SK-N-SH (cell line): ENCODE measurements around the gene SYNM. TPM values are rescaled to one million over a fixed set of nuclear protein-coding genes. Genes with fewer than 3 reads are reported as not detected.

Experiments used
- CTCF ChIA-PET: fragments of 300-600, 350-600 bp; formaldehyde crosslinking; extraction: SDS; loops from one replicate; lab custom pipeline; 2021; lab: Yijun Ruan, JAX
- POLR2A ChIA-PET: fragments of 350-600 bp; sonication (Branson Sonifier 250); formaldehyde crosslinking; extraction: SDS; loops from one replicate; lab custom pipeline; 2020; ENCODE audit warnings: antibody characterized with exemption, inconsistent platforms; lab: Yijun Ruan, JAX
- DNase-seq: peaks from one replicate; pipeline ENCODE4 v3.0.0; 2012
- H2AFZ ChIP-seq: fragments of 200-600 bp; sonication (generic); 2 replicates; pipeline ENCODE4 v1.8.1; 2016; ENCODE audit warnings: antibody characterized with exemption, mild to moderate bottlenecking, low read depth
- H3F3A ChIP-seq: fragments of 200-600 bp; sonication (generic); replicated peaks from 2 replicates; pipeline ENCODE3; 2016; ENCODE audit warnings: antibody characterized with exemption, mild to moderate bottlenecking; ENCODE audit not compliant: insufficient read depth
- H3K27ac ChIP-seq, 2 experiments: fragments of 200-500 bp in 1 of 2; fragments of 200-600 bp in 1 of 2; sonication (Bioruptor generic) in 1 of 2; sonication (generic), shearing (Covaris generic) in 1 of 2; 2 replicates each; pipeline versions ENCODE4 v1.5.1 to v1.6.1; 2014 to 2016; ENCODE audit warnings: low read depth in 2 of 2, inconsistent platforms in 1 of 2, low read length in 1 of 2, mild to moderate bottlenecking in 1 of 2, mixed read lengths in 1 of 2
- H3K27me3 ChIP-seq: fragments of 200-600 bp; sonication (generic), shearing (Covaris generic); 2 replicates; pipeline ENCODE4 v1.6.1; 2016; ENCODE audit warnings: mixed run types; ENCODE audit not compliant: insufficient read depth
- H3K36me3 ChIP-seq, 2 experiments: fragments of 200-500 bp in 1 of 2; fragments of 200-600 bp in 1 of 2; sonication (Bioruptor generic) in 1 of 2; sonication (generic) in 1 of 2; replicated peaks in 1 of 2; 2 replicates each; pipeline versions ENCODE3 to v1.5.1; 2014 to 2016; ENCODE audit warnings: low read length in 1 of 2, mild to moderate bottlenecking in 1 of 2; ENCODE audit not compliant: insufficient read depth in 2 of 2, control insufficient read depth in 1 of 2
- H3K4me1 ChIP-seq, 2 experiments: fragments of 200-500 bp in 1 of 2; fragments of 200-600 bp in 1 of 2; sonication (Bioruptor generic) in 1 of 2; sonication (generic), shearing (Covaris generic) in 1 of 2; 2 replicates each; pipeline versions ENCODE4 v1.5.1 to v1.6.1; 2014 to 2016; ENCODE audit warnings: low read depth in 1 of 2, low read length in 1 of 2, mixed run types in 1 of 2; ENCODE audit not compliant: insufficient read depth in 2 of 2, control insufficient read depth in 1 of 2
- H3K4me2 ChIP-seq: fragments of 200-600 bp; sonication (generic), shearing (Covaris generic); 2 replicates; pipeline ENCODE4 v1.6.1; 2017; ENCODE audit warnings: mixed run types
- H3K4me3 ChIP-seq, 2 experiments: fragments of 200-500 bp in 1 of 2; fragments of 200-600 bp in 1 of 2; sonication (Bioruptor generic) in 1 of 2; sonication (generic), shearing (Covaris generic) in 1 of 2; 2 replicates each; pipeline versions ENCODE4 v1.5.1 to v1.8.1; 2014 to 2016; ENCODE audit warnings: low read depth in 2 of 2, inconsistent platforms in 1 of 2, low read length in 1 of 2, mild to moderate bottlenecking in 1 of 2, mixed read lengths in 1 of 2, moderate library complexity in 1 of 2
- H3K79me2 ChIP-seq: fragments of 200-600 bp; sonication (generic); 2 replicates; pipeline ENCODE4 v1.8.1; 2017; ENCODE audit warnings: mild to moderate bottlenecking; ENCODE audit not compliant: insufficient read depth
- H3K9ac ChIP-seq: fragments of 200-600 bp; sonication (generic); 2 replicates; pipeline ENCODE4 v1.6.1; 2017; ENCODE audit warnings: mixed run types
- H3K9me2 ChIP-seq: fragments of 200-600 bp; sonication (generic); 2 replicates; pipeline ENCODE4 v1.6.1; 2017; ENCODE audit warnings: mixed run types
- H3K9me3 ChIP-seq: fragments of 200-600 bp; sonication (generic); 2 replicates; pipeline ENCODE4 v1.6.1; 2017; ENCODE audit warnings: mixed run types, mild to moderate bottlenecking, moderate library complexity
- H4K20me1 ChIP-seq: fragments of 200-600 bp; sonication (generic); 2 replicates; pipeline ENCODE4 v1.6.1; 2017; ENCODE audit warnings: mild to moderate bottlenecking, mixed run types; ENCODE audit not compliant: insufficient read depth
- CHD2 ChIP-seq: fragments of 150-350 bp; IDR thresholded peaks from 2 replicates; pipeline ENCODE4 v1.6.1; 2018; ENCODE audit warnings: low read length; ENCODE audit not compliant: partially characterized antibody
- FOXJ3 ChIP-seq: sonication (generic); formaldehyde crosslinking; IDR thresholded peaks from 2 replicates; pipeline ENCODE4 v1.5.1; 2020; ENCODE audit warnings: mild to moderate bottlenecking, missing genetic modification reagents
- FOXM1 ChIP-seq: IDR thresholded peaks from 2 replicates; pipeline ENCODE4 v1.4.0; 2012; ENCODE audit warnings: low read depth, mild to moderate bottlenecking
- GATA2 ChIP-seq: sonication (generic); formaldehyde crosslinking; IDR thresholded peaks from 2 replicates; pipeline ENCODE4 v1.5.0; 2020; ENCODE audit warnings: mild to moderate bottlenecking, missing genetic modification reagents
- JUND ChIP-seq: IDR thresholded peaks from 2 replicates; pipeline ENCODE4 v1.4.0; 2012
- NFIC ChIP-seq: IDR thresholded peaks from 2 replicates; pipeline ENCODE4 v1.4.0; 2012; ENCODE audit warnings: borderline replicate concordance
- POLR2AphosphoS5 ChIP-seq: IDR thresholded peaks from 2 replicates; pipeline ENCODE4 v1.6.1; 2012; ENCODE audit warnings: low read depth, low read length
- RAD21 ChIP-seq: IDR thresholded peaks from 2 replicates; pipeline ENCODE4 v1.6.1; 2012; ENCODE audit warnings: mild to moderate bottlenecking, low read length
- RCOR1 ChIP-seq: fragments of 150-350 bp; IDR thresholded peaks from 2 replicates; pipeline ENCODE4 v1.6.1; 2017; ENCODE audit warnings: antibody characterized with exemption, low read length
- REST ChIP-seq: IDR thresholded peaks from 2 replicates; pipeline ENCODE4 v1.6.1; 2012; ENCODE audit warnings: mild to moderate bottlenecking, low read depth, low read length, moderate library complexity
- RFX5 ChIP-seq: IDR thresholded peaks from 2 replicates; pipeline ENCODE4 v1.6.1; 2012; ENCODE audit warnings: mild to moderate bottlenecking, improper control_type of control experiment, low read length
- SIN3A ChIP-seq: IDR thresholded peaks from 2 replicates; pipeline ENCODE4 v1.6.1; 2012; ENCODE audit warnings: low read depth, mild to moderate bottlenecking, low read length, moderate library complexity, borderline replicate concordance
- TCF12 ChIP-seq: IDR thresholded peaks from 2 replicates; pipeline ENCODE4 v1.4.0; 2012
- WGBS: methylation state at CpG from one replicate; pipeline ENCODE4 v1.1.6; 2017; ENCODE audit warnings: low lambda C conversion rate; 5-methylcytosine and 5-hydroxymethylcytosine counted together
- polyA plus RNA-seq, 3 experiments: library from polyadenylated mRNA; depleted of rRNA; stranded (reverse); fragments of >200 nt; gene quantifications; 2 replicates each; pipeline ENCODE4 v1.2.3, GENCODE V29; 2012
- TF ChIP-seq, protein P1 (sequence below): IDR thresholded peaks from 2 replicates; pipeline ENCODE4; 2012
- TF ChIP-seq, protein P2 (sequence below): fragments of 200-600 bp; sonication (generic); IDR thresholded peaks from 2 replicates; pipeline ENCODE4 v1.6.1; 2017; ENCODE audit warnings: antibody characterized with exemption, mild to moderate bottlenecking, moderate library complexity

The SYNM gene
- polyA plus RNA-seq, 1 of the 3 experiments (the other 2 are of a cell fraction): 5.0 TPM

- H3K79me2 ChIP-seq: no peaks in the 10 kb centered on the region
- H2AFZ ChIP-seq: no peak overlapping the region
- H3K9ac ChIP-seq: no peak overlapping the region
- no peaks in the 10 kb centered on the region for H3K9me2 ChIP-seq
- H3K4me2 ChIP-seq: no peak overlapping the region
- POLR2A ChIA-PET: no interaction called here
- no peaks in the 10 kb centered on the region for H3K4me1 ChIP-seq
- H3K4me3 ChIP-seq: no peak overlapping the region
- no peaks in the 10 kb centered on the region for H3K27me3 ChIP-seq
- no peaks in the 10 kb centered on the region for H4K20me1 ChIP-seq
- TF ChIP-seq TCF12: no peak
- no peak for TF ChIP-seq RAD21
- TF ChIP-seq, protein P1, sequence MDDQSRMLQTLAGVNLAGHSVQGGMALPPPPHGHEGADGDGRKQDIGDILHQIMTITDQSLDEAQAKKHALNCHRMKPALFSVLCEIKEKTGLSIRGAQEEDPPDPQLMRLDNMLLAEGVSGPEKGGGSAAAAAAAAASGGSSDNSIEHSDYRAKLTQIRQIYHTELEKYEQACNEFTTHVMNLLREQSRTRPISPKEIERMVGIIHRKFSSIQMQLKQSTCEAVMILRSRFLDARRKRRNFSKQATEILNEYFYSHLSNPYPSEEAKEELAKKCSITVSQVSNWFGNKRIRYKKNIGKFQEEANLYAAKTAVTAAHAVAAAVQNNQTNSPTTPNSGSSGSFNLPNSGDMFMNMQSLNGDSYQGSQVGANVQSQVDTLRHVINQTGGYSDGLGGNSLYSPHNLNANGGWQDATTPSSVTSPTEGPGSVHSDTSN: no peak
- TF ChIP-seq GATA2 (CRISPR knock-in tag): no peak
- TF ChIP-seq RFX5: no peak
- TF ChIP-seq, all 33 proteins: peak for 0
- no peak for DNase-seq
- Histone ChIP-seq H3F3A (peaks cover 3% of the 10 kb centered on the region), H3K9me3 (no peaks in the 10 kb centered on the region), H3K27ac (no peak overlapping the region), H3K36me3 (no peaks in the 10 kb centered on the region)
- CTCF ChIA-PET: interaction anchor here (0.7 to 3.9 kb wide), 6 partner anchors 10 to 648 kb away, joined by 3 to 19 read pairs (median 4); partner anchors contain the start of gene SYNM
- 75% methylated on average over 1 of the region's 1 CpG for WGBS
Observed at GRCh38 chr15:99090938-99091337, 13.9 kb upstream of the SYNM start.

- DNase-seq: no peak
- TF ChIP-seq RAD21 (no peak), RCOR1 (no peak), JUND (no peak), CHD2 (no peak), POLR2AphosphoS5 (no peak), SIN3A (no peak)
- Histone ChIP-seq H3K4me2 (no peak overlapping the region), H3K79me2 (no peaks in the 10 kb centered on the region), H3K27me3 (no peaks in the 10 kb centered on the region), H3K27ac (no peak overlapping the region), H3K9me2 (no peaks in the 10 kb centered on the region), H3K9ac (no peak overlapping the region), H3K4me3 (no peak overlapping the region), H3F3A (no peaks in the 10 kb centered on the region), H2AFZ (no peak overlapping the region), H3K4me1 (no peaks in the 10 kb centered on the region), H3K9me3 (no peaks in the 10 kb centered on the region), H4K20me1 (no peaks in the 10 kb centered on the region), H3K36me3 (no peaks in the 10 kb centered on the region)
- whole genome bisulfite sequencing: 84% methylated on average over 13 of the region's 13 CpGs
- POLR2A ChIA-PET: no interaction called here
- CTCF ChIA-PET: interaction anchor here (3.9 kb wide), 1 partner anchor 9 kb away, joined by 19 read pairs; no protein-coding TSS in a partner anchor
Observed at GRCh38 chr15:99092554-99093172, 12.2 kb upstream of the SYNM start.

DNA sequence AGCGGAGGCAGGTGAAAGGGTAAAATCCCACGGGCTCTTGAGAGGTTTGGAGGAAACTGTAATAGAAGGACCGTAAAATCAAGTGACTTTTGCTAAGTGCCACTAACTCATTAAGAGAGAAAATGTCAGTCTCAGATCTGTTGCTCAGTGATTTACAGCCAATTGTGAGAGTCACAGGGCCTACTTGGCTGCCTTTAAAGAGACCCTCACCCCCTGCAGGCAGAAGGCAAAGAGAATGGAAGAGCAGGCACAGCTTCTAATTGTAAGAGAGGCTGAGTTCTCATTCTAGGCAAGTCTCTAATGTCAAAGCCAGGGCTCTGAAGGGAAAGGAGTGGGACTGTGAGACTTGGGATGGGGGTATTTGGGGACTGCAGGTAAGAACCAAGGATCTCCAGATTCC is 9.3 kb upstream of the SYNM start:
- Histone ChIP-seq H4K20me1 (no peaks in the 10 kb centered on the region), H3K27me3 (no peaks in the 10 kb centered on the region), H3K9me2 (no peaks in the 10 kb centered on the region), H3K36me3 (no peaks in the 10 kb centered on the region), H2AFZ (no peak overlapping the region), H3K27ac (no peak overlapping the region), H3K4me1 (no peaks in the 10 kb centered on the region; a peak in 1 of 4 replicates), H3K4me3 (no peak overlapping the region), H3K9me3 (no peaks in the 10 kb centered on the region), H3K4me2 (no peak overlapping the region), H3K9ac (no peak overlapping the region), H3K79me2 (no peaks in the 10 kb centered on the region), H3F3A (no peaks in the 10 kb centered on the region)
- ChIA-PET POLR2A (no interaction called here), CTCF (interaction anchor here (1.0 to 12.3 kb wide), 3 partner anchors 10 to 118 kb away, joined by 3 to 149 read pairs (median 3); partner anchors contain the start of gene SYNM)
- WGBS: 72% methylated on average over 3 of the region's 3 CpGs
- no peak for DNase-seq
- TF ChIP-seq NFIC (no peak), REST (no peak), CHD2 (no peak), FOXJ3 (no peak), FOXM1 (no peak)
- TF ChIP-seq, protein P2, sequence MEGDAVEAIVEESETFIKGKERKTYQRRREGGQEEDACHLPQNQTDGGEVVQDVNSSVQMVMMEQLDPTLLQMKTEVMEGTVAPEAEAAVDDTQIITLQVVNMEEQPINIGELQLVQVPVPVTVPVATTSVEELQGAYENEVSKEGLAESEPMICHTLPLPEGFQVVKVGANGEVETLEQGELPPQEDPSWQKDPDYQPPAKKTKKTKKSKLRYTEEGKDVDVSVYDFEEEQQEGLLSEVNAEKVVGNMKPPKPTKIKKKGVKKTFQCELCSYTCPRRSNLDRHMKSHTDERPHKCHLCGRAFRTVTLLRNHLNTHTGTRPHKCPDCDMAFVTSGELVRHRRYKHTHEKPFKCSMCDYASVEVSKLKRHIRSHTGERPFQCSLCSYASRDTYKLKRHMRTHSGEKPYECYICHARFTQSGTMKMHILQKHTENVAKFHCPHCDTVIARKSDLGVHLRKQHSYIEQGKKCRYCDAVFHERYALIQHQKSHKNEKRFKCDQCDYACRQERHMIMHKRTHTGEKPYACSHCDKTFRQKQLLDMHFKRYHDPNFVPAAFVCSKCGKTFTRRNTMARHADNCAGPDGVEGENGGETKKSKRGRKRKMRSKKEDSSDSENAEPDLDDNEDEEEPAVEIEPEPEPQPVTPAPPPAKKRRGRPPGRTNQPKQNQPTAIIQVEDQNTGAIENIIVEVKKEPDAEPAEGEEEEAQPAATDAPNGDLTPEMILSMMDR: no peak
